NB4 (cell line): ENCODE data around the gene SPTBN4.

Source experiments
- DNase-seq: peaks from one replicate; pipeline ENCODE4 v3.0.0; 2010; ENCODE audit warnings: low read depth
- H3K4me3 ChIP-seq: one replicate; pipeline ENCODE4 v1.5.1; 2011; ENCODE audit warnings: mild to moderate bottlenecking, low read depth, low read length, moderate library complexity
- CTCF ChIP-seq: IDR thresholded peaks from one replicate; pipeline ENCODE4 v1.5.1; 2012; ENCODE audit warnings: low read depth, low read length
- MAX ChIP-seq: IDR thresholded peaks from 2 replicates; pipeline ENCODE4 v1.6.1; 2011; ENCODE audit warnings: low read depth, low read length
- MYC ChIP-seq: IDR thresholded peaks from 2 replicates; pipeline ENCODE4 v1.6.1; 2011; ENCODE audit warnings: low read depth, low read length
- POLR2A ChIP-seq: IDR thresholded peaks from 2 replicates; pipeline ENCODE4 v1.6.1; 2011; ENCODE audit warnings: mild to moderate bottlenecking; ENCODE audit not compliant: insufficient read length; ENCODE audit errors: extremely low read depth

SPTBN4 gene

GRCh38 chr19:40603071-40603388 is 136.2 kb downstream of the SPTBN4 start:
- no peak for DNase-seq
- no peak for TF ChIP-seq MYC
- TF ChIP-seq MAX: no peak
- no peak for TF ChIP-seq CTCF
- TF ChIP-seq POLR2A: no peak
- H3K4me3 ChIP-seq: no peak overlapping the region

- DNase-seq: peak; percentile 91
- no peak overlapping the region for H3K4me3 ChIP-seq
- no peak for TF ChIP-seq CTCF
- no peak for TF ChIP-seq MYC
- TF ChIP-seq MAX: no peak
- no peak for TF ChIP-seq POLR2A
These were observed 136.8 kb downstream of the SPTBN4 start for GRCh38 chr19:40603389-40604170.

DNA sequence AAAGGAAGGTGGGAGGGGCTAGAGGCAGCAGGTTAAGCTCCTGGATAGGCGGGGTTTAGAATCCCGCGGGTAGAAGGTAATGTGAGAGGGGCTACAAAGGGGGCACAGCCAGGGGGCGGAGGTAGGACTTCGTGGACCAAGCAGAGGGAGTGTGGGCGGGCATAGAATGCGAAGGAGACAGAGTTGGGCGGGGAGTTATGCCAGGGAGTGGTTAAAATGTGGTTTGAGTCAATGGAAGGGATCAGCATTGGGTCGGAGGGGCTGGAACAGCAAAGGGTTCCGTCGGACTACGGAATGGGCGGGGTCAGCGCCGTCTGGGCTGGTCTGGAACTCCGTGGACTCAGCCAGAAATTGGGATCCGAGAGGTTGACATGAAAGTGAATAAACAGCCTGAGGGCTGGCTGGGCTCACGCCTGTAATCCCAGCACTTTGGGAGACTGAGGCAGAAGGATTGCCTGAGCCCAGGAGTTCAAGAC is 137.4 kb downstream of the SPTBN4 start:
- no peak overlapping the region for H3K4me3 ChIP-seq
- no peak for TF ChIP-seq MYC
- no peak for DNase-seq

DNA sequence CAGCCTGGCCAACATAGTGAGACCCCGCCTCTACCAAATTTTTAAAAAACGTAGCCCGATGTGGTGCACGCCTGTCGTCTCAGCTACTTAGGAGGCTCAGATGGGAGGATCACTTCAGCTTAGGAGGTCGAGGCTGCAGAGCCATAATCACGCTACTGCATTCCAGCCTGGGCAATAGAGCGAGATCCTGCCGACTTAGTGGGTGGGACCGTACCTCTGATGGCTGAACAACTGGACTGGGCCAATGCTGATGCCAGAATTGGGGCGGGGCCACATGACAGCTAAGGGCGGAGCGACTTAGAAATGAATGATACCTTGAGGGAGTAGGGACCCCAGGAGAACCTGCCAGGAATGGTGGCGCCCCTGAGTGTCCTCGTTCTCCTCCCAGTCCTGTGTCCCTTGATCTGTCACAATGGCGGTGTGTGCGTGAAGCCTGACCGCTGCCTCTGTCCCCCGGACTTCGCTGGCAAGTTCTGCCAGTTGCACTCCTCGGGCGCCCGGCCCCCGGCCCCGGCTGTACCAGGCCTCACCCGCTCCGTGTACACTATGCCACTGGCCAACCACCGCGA is 137.9 kb downstream of the SPTBN4 start:
- TF ChIP-seq CTCF: no peak
- no peak for TF ChIP-seq POLR2A
- TF ChIP-seq MAX: no peak
- TF ChIP-seq MYC: no peak
- no peak overlapping the region for H3K4me3 ChIP-seq
- DNase-seq: no peak

- no peak overlapping the region for H3K4me3 ChIP-seq
- TF ChIP-seq MAX: peak; percentile 75
- TF ChIP-seq POLR2A: no peak
- TF ChIP-seq MYC: peak; percentile 46; the same call in 1 of the 2 replicates
- no peak for TF ChIP-seq CTCF
- DNase-seq: peak; percentile 71
These were observed 138.6 kb downstream of the SPTBN4 start for GRCh38 chr19:40605216-40605971.
